Small intestine (tissue), 4 donors: Measurements from ENCODE around the gene THAP10. TPM values are rescaled to one million over a fixed set of nuclear protein-coding genes. Genes with fewer than 3 reads are reported as not detected.

Experiments
- polyA plus RNA-seq, 4 donors: library from polyadenylated mRNA; stranded (reverse) in 3 of 4; unstranded in 1 of 4; fragments of 200-250 nt in 3 of 4; fragments of 120-200 nt in 1 of 4; gene quantifications; one replicate each; pipeline versions ENCODE4 v1.2.1 to v1.2.3, GENCODE V29; 2013
- donor health status: healthy with polysubstance abuse.
- donor health status: Bipolar disorder and iron deficiency.
- donor health status: healthy.

The THAP10 gene
- polyA plus RNA-seq, 4 donors = 0.89 to 2.5 (median 1.8) TPM

Other genes starting within 250 kb of the THAP10 start
- 10 to 100 TPM; 20.2 to 61.4 (median 50.6) TPM for gene UACA, start 128.9 kb downstream of the THAP10 start, polyA plus RNA-seq
- gene LARP6, start 38.3 kb downstream of the THAP10 start, polyA plus RNA-seq = 1 to 10 TPM in 3 of 4 donors, not detected in 1; 2.3 to 7.1 (median 3.0) TPM
- 1 to 10 TPM in 2 of 4 donors, under 1 TPM in 2; 0.81 to 3.2 (median 1.4) TPM for gene LRRC49, start 393 bp upstream of the THAP10 start, polyA plus RNA-seq
- 10 to 100 TPM in 2 of 4 donors, 1 to 10 TPM in 2; 3.6 to 14.4 (median 9.7) TPM for gene THSD4, start 223.0 kb upstream of the THAP10 start, polyA plus RNA-seq